HepG2 (cell line): Measurements from ENCODE around the gene ODAD4. TPM values are rescaled to one million over a fixed set of nuclear protein-coding genes. Genes with fewer than 3 reads are reported as not detected.

Experiments
- ATAC-seq: fragments of 200-7000 bp; cut with Tn5 transposase; 3 replicates; pipeline ENCODE4 v1.9.1; 2020; ENCODE audit warnings: mild to moderate bottlenecking, moderate library complexity
- BruUV-seq: library from RNA; stranded (reverse); fragments of 400-500 nt; replicated peaks from 2 replicates; lab custom pipeline; 2021; lab: Mats Ljungman, UMichigan
- CTCF ChIA-PET: fragments of 300-600 bp; formaldehyde crosslinking; extraction: SDS; loops from one replicate; lab custom pipeline; 2021; ENCODE audit warnings: low total read pairs, inconsistent platforms, low intra/inter-chr PET ratio; lab: Yijun Ruan, JAX
- POLR2A ChIA-PET: fragments of 350-600 bp; sonication (Branson Sonifier 250); formaldehyde crosslinking; loops from one replicate; lab custom pipeline; 2020; ENCODE audit warnings: antibody characterized with exemption, inconsistent platforms; lab: Yijun Ruan, JAX
- DNase-seq: peaks from one replicate; pipeline ENCODE4 v3.0.0-alpha.2; 2015; ENCODE audit warnings: low spot score
- FAIRE-seq: peaks from 3 replicates; lab custom pipeline; 2011; peaks lifted over from hg19 to GRCh38; lab: Jason Lieb, UNC
- H2AFZ ChIP-seq: one replicate; pipeline ENCODE4 v1.6.1; 2011; ENCODE audit warnings: low read length, inconsistent platforms
- H3K27ac ChIP-seq: fragments of 300-600 bp; 3 replicates; pipeline ENCODE4 v1.8.0; 2011; ENCODE audit warnings: mixed run types, mild to moderate bottlenecking, mixed read lengths, low read length, inconsistent platforms; ENCODE audit not compliant: insufficient read depth; ENCODE audit errors: extremely low read length
- H3K27me3 ChIP-seq, 2 experiments: fragments of 200-600 bp in 1 of 2; 2 replicates in 1 of 2; 3 replicates in 1 of 2; pipeline versions ENCODE4 v1.6.0 to v1.8.0; 2011; ENCODE audit warnings: low read length in 2 of 2, mild to moderate bottlenecking in 2 of 2, moderate library complexity in 2 of 2, inconsistent platforms in 1 of 2; ENCODE audit not compliant: insufficient read depth in 2 of 2, control insufficient read depth in 1 of 2
- H3K36me3 ChIP-seq, 2 experiments: fragments of 200-600 bp in 1 of 2; replicated peaks in 1 of 2; 2 replicates in 1 of 2; 3 replicates in 1 of 2; pipeline versions ENCODE4 v1.5.1 to v1.8.0; 2011; ENCODE audit warnings: low read length in 2 of 2, inconsistent platforms in 1 of 2; ENCODE audit not compliant: insufficient read depth in 2 of 2, control insufficient read depth in 1 of 2
- H3K4me1 ChIP-seq: 2 replicates; pipeline ENCODE4 v1.5.1; 2012; ENCODE audit warnings: low read length, inconsistent platforms; ENCODE audit not compliant: insufficient read depth
- H3K4me2 ChIP-seq: 2 replicates; pipeline ENCODE4 v1.6.0; 2011; ENCODE audit warnings: low read depth, low read length, inconsistent platforms
- H3K4me3 ChIP-seq, 3 experiments: fragments of 200-600 bp in 1 of 3; sonication (generic), shearing (Covaris generic) in 1 of 3; replicated peaks in 1 of 3; 2 replicates each; pipeline ENCODE4 v1.5.1; 2011 to 2016; ENCODE audit warnings: low read length in 3 of 3, inconsistent platforms in 2 of 3, low read depth in 2 of 3, mild to moderate bottlenecking in 2 of 3, control low read depth in 1 of 3, mixed read lengths in 1 of 3; ENCODE audit not compliant: insufficient read depth in 1 of 3
- H3K79me2 ChIP-seq: one replicate; pipeline ENCODE4 v1.6.1; 2011; ENCODE audit warnings: low read length, inconsistent platforms; ENCODE audit not compliant: insufficient read depth
- H3K9ac ChIP-seq: 2 replicates; pipeline ENCODE4 v1.6.0; 2011; ENCODE audit warnings: mild to moderate bottlenecking, low read depth, low read length, inconsistent platforms; ENCODE audit not compliant: insufficient read depth
- H3K9me3 ChIP-seq: 2 replicates; pipeline ENCODE4 v1.5.1; 2012; ENCODE audit warnings: mild to moderate bottlenecking, low read length
- H4K20me1 ChIP-seq: 2 replicates; pipeline ENCODE4 v1.6.0; 2011; ENCODE audit warnings: inconsistent platforms, mild to moderate bottlenecking, low read length, moderate library complexity; ENCODE audit not compliant: insufficient read depth
- ASH2L ChIP-seq: fragments of 300-600, 200-600 bp; sonication (generic); IDR thresholded peaks from 2 replicates; pipeline ENCODE4 v1.7.0; 2017; ENCODE audit warnings: low read depth, mild to moderate bottlenecking, moderate library complexity, mixed read lengths, low read length; ENCODE audit not compliant: insufficient read length
- BHLHE40 ChIP-seq: IDR thresholded peaks from 2 replicates; pipeline ENCODE4 v1.6.1; 2011; ENCODE audit warnings: low read length, improper control_type of control experiment
- FOXJ3 ChIP-seq: sonication (generic); formaldehyde crosslinking; IDR thresholded peaks from 2 replicates; pipeline ENCODE4 v1.4.0; 2020; ENCODE audit warnings: missing genetic modification reagents, mild to moderate bottlenecking, borderline replicate concordance
- IKZF4 ChIP-seq: sonication (generic); formaldehyde crosslinking; IDR thresholded peaks from 2 replicates; pipeline ENCODE4 v1.5.1; 2020; ENCODE audit warnings: borderline replicate concordance, mild to moderate bottlenecking, low read depth, missing genetic modification reagents; ENCODE audit errors: not compliant biosample characterization
- IRF2 ChIP-seq: IDR thresholded peaks from 2 replicates; pipeline ENCODE4 v1.6.1; 2018; ENCODE audit warnings: missing genetic modification reagents, missing compliant biosample characterization
- NFRKB ChIP-seq: fragments of 450-650 bp; IDR thresholded peaks from 2 replicates; pipeline ENCODE4 v1.6.1; 2017
- NR2F2 ChIP-seq: IDR thresholded peaks from 2 replicates; pipeline ENCODE4 v1.6.1; 2012; ENCODE audit warnings: low read depth, inconsistent platforms, borderline replicate concordance
- PRMT3 ChIP-seq: sonication (generic); formaldehyde crosslinking; IDR thresholded peaks from 2 replicates; pipeline ENCODE4 v1.8.1; 2022; ENCODE audit warnings: low read depth, mild to moderate bottlenecking, moderate library complexity, missing genetic modification reagents, borderline replicate concordance
- SMARCC2 ChIP-seq: fragments of 450-650 bp; IDR thresholded peaks from 2 replicates; pipeline ENCODE4 v1.6.1; 2017; ENCODE audit warnings: antibody characterized with exemption, mild to moderate bottlenecking
- SOX13 ChIP-seq, 3 experiments: fragments of 450-650 bp in 1 of 3; sonication (generic) in 1 of 3; formaldehyde crosslinking in 1 of 3; IDR thresholded peaks in 2 of 3; conservative IDR thresholded peaks in 1 of 3; 2 replicates each; pipeline versions ENCODE4 v1.5.0 to v1.6.1; 2016 to 2020; ENCODE audit warnings: antibody characterized with exemption in 1 of 3, mild to moderate bottlenecking in 1 of 3, missing compliant biosample characterization in 1 of 3, missing genetic modification reagents in 1 of 3, moderate library complexity in 1 of 3
- SP4 ChIP-seq: sonication (generic); formaldehyde crosslinking; IDR thresholded peaks from 2 replicates; pipeline ENCODE4 v1.8.1; 2023; ENCODE audit warnings: mild to moderate bottlenecking, missing genetic modification reagents
- SYNCRIP ChIP-seq: fragments of 200-400 bp; formaldehyde crosslinking; IDR thresholded peaks from 2 replicates; pipeline ENCODE4 v1.6.1; 2018; ENCODE audit warnings: mild to moderate bottlenecking, low read depth, low read length; ENCODE audit not compliant: insufficient read depth
- TARDBP ChIP-seq: sonication (generic); formaldehyde crosslinking; IDR thresholded peaks from 2 replicates; pipeline ENCODE4 v1.8.0; 2022; ENCODE audit warnings: mild to moderate bottlenecking, missing genetic modification reagents
- U2AF2 ChIP-seq: fragments of 200-400 bp; formaldehyde crosslinking; IDR thresholded peaks from 2 replicates; pipeline ENCODE4 v1.6.1; 2017; ENCODE audit warnings: low read depth, mild to moderate bottlenecking, low read length
- ZFP41 ChIP-seq: sonication (generic); formaldehyde crosslinking; IDR thresholded peaks from 2 replicates; pipeline ENCODE4 v1.4.0; 2020; ENCODE audit warnings: mild to moderate bottlenecking, missing genetic modification reagents, borderline replicate concordance
- ZFP82 ChIP-seq: sonication (generic); formaldehyde crosslinking; IDR thresholded peaks from 2 replicates; pipeline ENCODE4 v1.5.1; 2020; ENCODE audit warnings: mild to moderate bottlenecking, missing genetic modification reagents, borderline replicate concordance
- ZNF512B ChIP-seq: sonication (generic); formaldehyde crosslinking; IDR thresholded peaks from 2 replicates; pipeline ENCODE4 v1.5.1; 2020; ENCODE audit warnings: missing genetic modification reagents, mild to moderate bottlenecking, borderline replicate concordance
- ZNF619 ChIP-seq: sonication (generic); formaldehyde crosslinking; IDR thresholded peaks from 2 replicates; pipeline ENCODE4 v1.4.0; 2020; ENCODE audit warnings: mild to moderate bottlenecking, missing genetic modification reagents
- ZNF703 ChIP-seq: sonication (generic); formaldehyde crosslinking; IDR thresholded peaks from 2 replicates; pipeline ENCODE4 v1.5.1; 2020; ENCODE audit warnings: missing genetic modification reagents, mild to moderate bottlenecking, moderate library complexity, borderline replicate concordance
- ZNF720 ChIP-seq: sonication (generic); formaldehyde crosslinking; IDR thresholded peaks from 2 replicates; pipeline ENCODE4 v1.4.0; 2020; ENCODE audit warnings: missing genetic modification reagents
- ZNF747 ChIP-seq: sonication (generic); formaldehyde crosslinking; IDR thresholded peaks from 2 replicates; pipeline ENCODE4 v1.8.1; 2023; ENCODE audit warnings: missing genetic modification reagents, mild to moderate bottlenecking, borderline replicate concordance
- WGBS: methylation state at CpG from one replicate; pipeline ENCODE4 v1.1.6; 2017; ENCODE audit warnings: low lambda C conversion rate; 5-methylcytosine and 5-hydroxymethylcytosine counted together
- in situ Hi-C: cut with HindIII; loops from 2 replicates; pipeline ENCODE4 v1.10.0; 2017; ENCODE audit warnings: low pct_unique_long_range_greater_than_20kb; ENCODE audit not compliant: extremely low pct_ligation_motif_present
- intact Hi-C: fragments of 100-400 bp; cut with micrococcal nuclease; formaldehyde crosslinking; loops from one replicate; pipeline ENCODE4 v1.10.0; 2022; ENCODE audit not compliant: unreplicated experiment
- polyA plus RNA-seq, 8 experiments: library from polyadenylated mRNA; depleted of rRNA in 3 of 8; stranded (reverse) in 7 of 8; unstranded in 1 of 8; fragments of >200 nt; fragmentation: Illumina TruSeq in 4 of 8; extraction: Trizol in 4 of 8; gene quantifications; 2 replicates each; pipeline versions ENCODE4 v1.2.1 to v1.2.3, GENCODE V29; 2011 to 2016; ENCODE audit warnings: low read depth in 4 of 8, missing spikeins in 1 of 8, mixed read lengths in 1 of 8; ENCODE audit not compliant: insufficient read depth in 1 of 8
- total RNA-seq, 5 experiments: library from RNA; depleted of rRNA; stranded (reverse); fragments of >200 nt; fragmentation: Illumina TruSeq; extraction: Trizol; gene quantifications; 2 replicates each; pipeline ENCODE4 v1.2.3, GENCODE V29; 2016; ENCODE audit warnings: low read depth in 1 of 5

Gene ODAD4
- total and polyA plus RNA-seq, 2 of the 13 experiments (the other 11 are each of a cell fraction or from before 2014, with no cell fraction given) = 0.48 to 0.53 TPM

GRCh38 chr17:41959336-41960095 lies 29.1 kb downstream of the ODAD4 start:
- H3K4me2 ChIP-seq = peak overlapping the region; percentile 97
- peak overlapping the region; percentile 60 for H3K9ac ChIP-seq
- H3K79me2 ChIP-seq = no peaks in the 10 kb centered on the region
- H3K4me3 ChIP-seq = peak overlapping the region; percentile 55 to 75 (median 57)
- FAIRE-seq (peak; percentile 95), ATAC-seq (peak; percentile 87), DNase-seq (peak; percentile 85)
- H2AFZ ChIP-seq = peak overlapping the region; percentile 61
- no peaks in the 10 kb centered on the region for H3K9me3 ChIP-seq
- BruUV-seq = no TSS peak
- POLR2A ChIA-PET = interaction anchor here (0.5 to 4.6 kb wide), 50 partner anchors 8 to 271 kb away, joined by 3 to 62 read pairs (median 5); partner anchors contain the start of genes ACLY, DHX58, DNAJC7 and EIF1
- H3K36me3 ChIP-seq = no peaks in the 10 kb centered on the region
- peaks cover 3 to 25% of the 10 kb centered on the region in 2 experiments; a peak in 4 of 5 replicates for H3K27me3 ChIP-seq
- peaks cover 69% of the 10 kb centered on the region for H3K4me1 ChIP-seq
- in situ Hi-C loops (loop anchor here (5.0 kb wide), 3 partner anchors 103 to 222 kb away; partner anchors contain the start of gene DHX58), intact Hi-C loops (loop anchor here (1.0 to 5.0 kb wide), 5 partner anchors 29 to 221 kb away; partner anchors contain the start of genes ACLY, FKBP10, ODAD4 and P3H4)
- H4K20me1 ChIP-seq = no peaks in the 10 kb centered on the region
- H3K27ac ChIP-seq = peak overlapping the region; percentile 35
- WGBS = 1% methylated on average over 17 of the region's 17 CpGs
- CTCF ChIA-PET = interaction anchor here (1.0 to 2.0 kb wide), 3 partner anchors 29 to 221 kb away, joined by 3 to 11 read pairs (median 9); partner anchors contain the start of gene ODAD4
- TF ChIP-seq ZFP41 (CRISPR knock-in tag) = no peak
- TF ChIP-seq IKZF4 (CRISPR knock-in tag) = no peak
- TF ChIP-seq ZFP82 (CRISPR knock-in tag) = no peak
- peak; percentile 57; the same call in 1 of the 2 replicates for TF ChIP-seq ZNF747 (CRISPR knock-in tag)
- no peak for TF ChIP-seq SYNCRIP
- peak; percentile 48 for TF ChIP-seq ZNF619 (CRISPR knock-in tag)
- TF ChIP-seq BHLHE40 = no peak; the same call in 1 of the 2 replicates
- no peak for TF ChIP-seq ZNF703 (CRISPR knock-in tag)
- no peak for TF ChIP-seq IRF2 (CRISPR knock-in tag)
- TF ChIP-seq PRMT3 (CRISPR knock-in tag) = no peak
- TF ChIP-seq NR2F2 = no peak
- no peak for TF ChIP-seq U2AF2
- no peak for TF ChIP-seq ZNF720 (CRISPR knock-in tag)
- peak; percentile 72; the same call in 1 of the 2 replicates for TF ChIP-seq ZNF512B (CRISPR knock-in tag)
- TF ChIP-seq FOXJ3 = peak; percentile 30; the same call in 1 of the 2 replicates
- peak; percentile 49 for TF ChIP-seq TARDBP (CRISPR knock-in tag)
- TF ChIP-seq NFRKB = no peak
- TF ChIP-seq SP4 = peak; percentile 64; the same call in 1 of the 2 replicates
- no peak for TF ChIP-seq SOX13 (IDR thresholded peaks at IDR 0.05)
- peak in 1 of 2 experiments; percentile 35; a peak in 2 of 4 replicates for TF ChIP-seq SOX13 (CRISPR knock-in tag; conservative IDR thresholded peaks at IDR 0.05 in 1 of 2, IDR thresholded peaks at IDR 0.05 in 1 of 2)
- no peak for TF ChIP-seq SMARCC2
- TF ChIP-seq ASH2L = no peak
